Lower leg skin (tissue), 3 donors: ENCODE measurements around the gene USP11.

Experiments used
- CTCF ChIP-seq, 3 donors: fragments of 450-650 bp; IDR thresholded peaks; one replicate each; pipeline ENCODE4 v1.5.1; 2016; ENCODE audit warnings: antibody characterized with exemption in 3 of 3, mild to moderate bottlenecking in 3 of 3, moderate library complexity in 2 of 3
- POLR2A ChIP-seq, 2 donors: fragments of 450-650 bp; IDR thresholded peaks; one replicate each; pipeline ENCODE4 v1.6.1; 2016 to 2017; ENCODE audit warnings: antibody characterized with exemption in 2 of 2, mild to moderate bottlenecking in 1 of 2, moderate library complexity in 1 of 2

- TF ChIP-seq CTCF (IDR thresholded peaks at IDR 0.05) (no peak), POLR2A (IDR thresholded peaks at IDR 0.05) (no peak)
These were observed 13.6 kb upstream of the USP11 start for GRCh38 chrX:47218920-47219815.
